ENCODE results near the gene EPHA6.
"Not testable (repeated sequence)": the region's sequence is repeated elsewhere in the genome, so short reads cannot be mapped to it uniquely, and the experiment has no call there.

EPHA6 gene

GRCh38 chr3:96961576-96961975, 147.2 kb downstream of the EPHA6 start:
- H3K4me3 ChIP-seq (ENCODE audit: low read length): no peak overlapping the region
- no peak for TF ChIP-seq ZNF274 (IDR thresholded peaks at IDR 0.05; ENCODE audit: low read depth, low read length)

- no peak overlapping the region for H3K4me3 ChIP-seq (ENCODE audit: low read length)
- TF ChIP-seq ZNF274 (IDR thresholded peaks at IDR 0.05; ENCODE audit: low read depth, low read length): no peak
These were observed 152.0 kb downstream of the EPHA6 start for GRCh38 chr3:96966181-96966929.

GRCh38 chr3:96970211-96970610, 155.8 kb downstream of the EPHA6 start:
- TF ChIP-seq ZNF274 (IDR thresholded peaks at IDR 0.05; ENCODE audit: low read depth, low read length): no peak
- H3K4me3 ChIP-seq (ENCODE audit: low read length): no peak overlapping the region

GRCh38 chr3:96977671-96978070, 163.3 kb downstream of the EPHA6 start:
- H3K4me3 ChIP-seq (ENCODE audit: low read length): no peak overlapping the region
- no peak for TF ChIP-seq ZNF274 (IDR thresholded peaks at IDR 0.05; ENCODE audit: low read depth, low read length)

- H3K4me3 ChIP-seq (ENCODE audit: low read length): not testable (repeated sequence)
These were observed 169.3 kb downstream of the EPHA6 start for GRCh38 chr3:96983716-96984115.

GRCh38 chr3:96986241-96986640, 171.8 kb downstream of the EPHA6 start:
- H3K4me3 ChIP-seq (ENCODE audit: low read length): no peak overlapping the region
- TF ChIP-seq ZNF274 (IDR thresholded peaks at IDR 0.05; ENCODE audit: low read depth, low read length): no peak

GRCh38 chr3:96991231-96991630, 176.8 kb downstream of the EPHA6 start:
- no peak overlapping the region for H3K4me3 ChIP-seq (ENCODE audit: low read length)
- no peak for TF ChIP-seq ZNF274 (IDR thresholded peaks at IDR 0.05; ENCODE audit: low read depth, low read length)

- TF ChIP-seq ZNF274 (IDR thresholded peaks at IDR 0.05; ENCODE audit: low read depth, low read length): no peak
- no peak overlapping the region for H3K4me3 ChIP-seq (ENCODE audit: low read length)
These were observed 177.5 kb downstream of the EPHA6 start for GRCh38 chr3:96991800-96992365.

GRCh38 chr3:96994988-96995387, 180.6 kb downstream of the EPHA6 start:
- H3K4me3 ChIP-seq (ENCODE audit: low read length): no peak overlapping the region
- TF ChIP-seq ZNF274 (IDR thresholded peaks at IDR 0.05; ENCODE audit: low read depth, low read length): no peak

- TF ChIP-seq ZNF274 (IDR thresholded peaks at IDR 0.05; ENCODE audit: low read depth, low read length): no peak
- no peak overlapping the region for H3K4me3 ChIP-seq (ENCODE audit: low read length)
These were observed 181.6 kb downstream of the EPHA6 start for GRCh38 chr3:96996009-96996408.

GRCh38 chr3:97001611-97002010, 187.2 kb downstream of the EPHA6 start:
- H3K4me3 ChIP-seq (ENCODE audit: low read length): no peak overlapping the region
- no peak for TF ChIP-seq ZNF274 (IDR thresholded peaks at IDR 0.05; ENCODE audit: low read depth, low read length)

GRCh38 chr3:97009427-97010019, 195.1 kb downstream of the EPHA6 start:
- TF ChIP-seq ZNF274 (IDR thresholded peaks at IDR 0.05; ENCODE audit: low read depth, low read length): no peak
- no peak overlapping the region for H3K4me3 ChIP-seq (ENCODE audit: low read length)

- no peak for TF ChIP-seq ZNF274 (IDR thresholded peaks at IDR 0.05; ENCODE audit: low read depth, low read length)
- no peak overlapping the region for H3K4me3 ChIP-seq (ENCODE audit: low read length)
These were observed 196.7 kb downstream of the EPHA6 start for GRCh38 chr3:97010881-97011657.

GRCh38 chr3:97021778-97022177, 207.4 kb downstream of the EPHA6 start:
- H3K4me3 ChIP-seq (ENCODE audit: low read length): no peak overlapping the region
- no peak for TF ChIP-seq ZNF274 (IDR thresholded peaks at IDR 0.05; ENCODE audit: low read depth, low read length)

- not testable (repeated sequence) for H3K4me3 ChIP-seq (ENCODE audit: low read length)
These were observed 211.2 kb downstream of the EPHA6 start for GRCh38 chr3:97025612-97026011.

Measured in GM08714 (cell line).